ENCODE data around the gene SETSIP. TPM values are rescaled to one million over a fixed set of nuclear protein-coding genes. Genes with fewer than 3 reads are reported as not detected.
"Not testable (repeated sequence)": the region's sequence is repeated elsewhere in the genome, so short reads cannot be mapped to it uniquely, and the experiment has no call there.

SETSIP gene
- total RNA-seq, 1 experiment from 2014 or later, result not detected

GRCh38 chr1:92030656-92031107, 44.5 kb downstream of the SETSIP start:
- H3K27ac Mint-ChIP-seq (ENCODE audit: unreplicated experiment), result no peak overlapping the region

GRCh38 chr1:92029241-92029922, 45.8 kb downstream of the SETSIP start:
- intact Hi-C loops (cut with micrococcal nuclease; ENCODE audit: unreplicated experiment), result no loop called here
- Mint-ChIP-seq H3K36me3 (ENCODE audit: insufficient read depth, unreplicated experiment) (no peaks in the 10 kb centered on the region), H3K27ac (ENCODE audit: unreplicated experiment) (peak overlapping the region; percentile 30), H3K4me3 (ENCODE audit: unreplicated experiment) (peak overlapping the region; percentile 74), H3K4me1 (ENCODE audit: low read depth, unreplicated experiment) (no peaks in the 10 kb centered on the region), H3K27me3 (ENCODE audit: insufficient read depth, unreplicated experiment) (no peaks in the 10 kb centered on the region), H3K9me3 (ENCODE audit: unreplicated experiment) (no peaks in the 10 kb centered on the region)
- BruUV-seq (replicated peaks), result no TSS peak
- no peaks in the 10 kb centered on the region for H3K36me3 ChIP-seq (ENCODE audit: control insufficient read depth, insufficient read depth, low read length)
- no peaks in the 10 kb centered on the region for H3K27me3 ChIP-seq (replicated peaks; ENCODE audit: control insufficient read depth, insufficient read depth, low read length)
- CTCF ChIA-PET, result no interaction called here
- DNase-seq, result no peak
- H3K4me1 ChIP-seq, result peaks cover 4% of the 10 kb centered on the region; the same call in 1 of the 2 replicates
- H3K9me3 ChIP-seq, result no peaks in the 10 kb centered on the region
- POLR2A ChIA-PET, result no interaction called here
- peak overlapping the region; percentile 62 for H3K4me3 ChIP-seq (ENCODE audit: low read depth, low read length)
- no peak for TF ChIP-seq CTCF (IDR thresholded peaks at IDR 0.05; ENCODE audit: insufficient read depth in 1 of 2, low read depth in 1 of 2, low read length in 1 of 2, severe bottlenecking in 1 of 2, unreplicated experiment in 1 of 2)

More at GRCh38 chr1:92030656-92031107, 44.5 kb downstream of the SETSIP start:
- Mint-ChIP-seq H3K27me3 (ENCODE audit: insufficient read depth, unreplicated experiment) (no peaks in the 10 kb centered on the region), H3K4me1 (ENCODE audit: low read depth, unreplicated experiment) (no peaks in the 10 kb centered on the region), H3K4me3 (ENCODE audit: unreplicated experiment) (peak overlapping the region; percentile 74), H3K36me3 (ENCODE audit: insufficient read depth, unreplicated experiment) (no peaks in the 10 kb centered on the region), H3K9me3 (ENCODE audit: unreplicated experiment) (no peaks in the 10 kb centered on the region)
- no peak for TF ChIP-seq CTCF (IDR thresholded peaks at IDR 0.05; ENCODE audit: insufficient read depth in 1 of 2, low read depth in 1 of 2, low read length in 1 of 2, severe bottlenecking in 1 of 2, unreplicated experiment in 1 of 2)
- Histone ChIP-seq H3K4me3 (ENCODE audit: low read depth, low read length) (peak overlapping the region; percentile 62; the same call in 1 of the 2 replicates), H3K27me3 (replicated peaks; ENCODE audit: control insufficient read depth, insufficient read depth, low read length) (no peaks in the 10 kb centered on the region), H3K36me3 (ENCODE audit: control insufficient read depth, insufficient read depth, low read length) (no peaks in the 10 kb centered on the region), H3K9me3 (no peaks in the 10 kb centered on the region), H3K4me1 (peaks cover 4% of the 10 kb centered on the region; the same call in 1 of the 2 replicates)
- CTCF ChIA-PET, result no interaction called here
- POLR2A ChIA-PET, result interaction anchor here (0.6 kb wide), 1 partner anchor 51 kb away, joined by 5 read pairs; no protein-coding TSS in a partner anchor
- DNase-seq, result no peak
- intact Hi-C loops (cut with micrococcal nuclease; ENCODE audit: unreplicated experiment), result loop anchor here (1.0 kb wide), 1 partner anchor 8 kb away; no protein-coding TSS in a partner anchor
- no TSS peak for BruUV-seq (replicated peaks)

- DNase-seq, result no peak
- BruUV-seq (replicated peaks), result no TSS peak
- CTCF ChIA-PET, result no interaction called here
- Histone ChIP-seq H3K36me3 (ENCODE audit: control insufficient read depth, insufficient read depth, low read length) (no peaks in the 10 kb centered on the region), H3K4me1 (peaks cover 4% of the 10 kb centered on the region; the same call in 1 of the 2 replicates), H3K4me3 (ENCODE audit: low read depth, low read length) (no peak overlapping the region), H3K9me3 (no peaks in the 10 kb centered on the region), H3K27me3 (replicated peaks; ENCODE audit: control insufficient read depth, insufficient read depth, low read length) (no peaks in the 10 kb centered on the region)
- H3K27ac Mint-ChIP-seq (ENCODE audit: unreplicated experiment), result no peak overlapping the region
- no peaks in the 10 kb centered on the region for H3K36me3 Mint-ChIP-seq (ENCODE audit: insufficient read depth, unreplicated experiment)
- TF ChIP-seq CTCF (IDR thresholded peaks at IDR 0.05; ENCODE audit: insufficient read depth in 1 of 2, low read depth in 1 of 2, low read length in 1 of 2, severe bottlenecking in 1 of 2, unreplicated experiment in 1 of 2), result no peak
- no peaks in the 10 kb centered on the region for H3K9me3 Mint-ChIP-seq (ENCODE audit: unreplicated experiment)
- no peaks in the 10 kb centered on the region for H3K27me3 Mint-ChIP-seq (ENCODE audit: insufficient read depth, unreplicated experiment)
- POLR2A ChIA-PET, result no interaction called here
- no peaks in the 10 kb centered on the region for H3K4me1 Mint-ChIP-seq (ENCODE audit: low read depth, unreplicated experiment)
- intact Hi-C loops (cut with micrococcal nuclease; ENCODE audit: unreplicated experiment), result no loop called here
- no peak overlapping the region for H3K4me3 Mint-ChIP-seq (ENCODE audit: unreplicated experiment)
Observed at GRCh38 chr1:92026806-92027205, 48.4 kb downstream of the SETSIP start.

- POLR2A ChIA-PET; intact Hi-C loops (cut with micrococcal nuclease; ENCODE audit: unreplicated experiment); H3K27me3 Mint-ChIP-seq (ENCODE audit: insufficient read depth, unreplicated experiment); H3K9me3 Mint-ChIP-seq (ENCODE audit: unreplicated experiment); H3K36me3 ChIP-seq (ENCODE audit: control insufficient read depth, insufficient read depth, low read length); H3K4me1 ChIP-seq; H3K4me3 Mint-ChIP-seq (ENCODE audit: unreplicated experiment); H3K4me3 ChIP-seq (ENCODE audit: low read depth, low read length); H3K36me3 Mint-ChIP-seq (ENCODE audit: insufficient read depth, unreplicated experiment); BruUV-seq (replicated peaks); H3K4me1 Mint-ChIP-seq (ENCODE audit: low read depth, unreplicated experiment); H3K27ac Mint-ChIP-seq (ENCODE audit: unreplicated experiment); H3K27me3 ChIP-seq (replicated peaks; ENCODE audit: control insufficient read depth, insufficient read depth, low read length); CTCF ChIA-PET; H3K9me3 ChIP-seq; DNase-seq: not testable (repeated sequence)
Observed at GRCh38 chr1:92026042-92026441, 49.2 kb downstream of the SETSIP start.
